ENCODE data around the gene MAPKBP1. TPM values are rescaled to one million over a fixed set of nuclear protein-coding genes. Genes with fewer than 3 reads are reported as not detected.
A peak's percentile ranks its signal among the peaks of the same experiment; 100 is the strongest.
"Not testable (repeated sequence)": the region's sequence is repeated elsewhere in the genome, so short reads cannot be mapped to it uniquely, and the experiment has no call there.

MAPKBP1 gene
- total RNA-seq, 2 donors from 2014 or later, result 12.5 to 31.6 TPM

- Histone ChIP-seq H3K27ac (peak overlapping the region in 3 of 4 donors; percentile 2 to 86 (median 79)), H3K4me3 (peak overlapping the region in 1 of 2 donors; percentile 12), H3K27me3 (no peaks in the 10 kb centered on the region), H3K9me3 (no peaks in the 10 kb centered on the region), H3K36me3 (replicated peaks in 1 of 2; ENCODE audit: insufficient read depth in 1 of 2, low read depth in 2 of 2) (no peaks in the 10 kb centered on the region), H3K4me1 (peaks cover 28% of the 10 kb centered on the region)
- WGBS, 2 donors, result 4 to 10% methylated on average over 20 to 37 of the region's 37 CpGs
- DNase-seq (peak in 3 of 4 donors; percentile 12 to 38 (median 34)), ATAC-seq (peak; percentile 3)
- intact Hi-C loops (cut with DNase I), result no loop called here
- TF ChIP-seq POLR2A (IDR thresholded peaks at IDR 0.05) (no peak), CTCF (IDR thresholded peaks at IDR 0.05) (no peak)
Measured at GRCh38 chr15:41827290-41827879, 53.1 kb downstream of the MAPKBP1 start.

- peak within 1 kb of the TSS; percentile 62 to 86 (median 78) for H3K27ac ChIP-seq
- H3K36me3 ChIP-seq (replicated peaks in 1 of 2; ENCODE audit: insufficient read depth in 1 of 2, low read depth in 2 of 2), result no peaks in the 10 kb centered on the region
- 0 to 1% methylated on average over 17 to 59 of the region's 66 CpGs for WGBS, 2 donors
- ATAC-seq (peak; percentile 96), DNase-seq (peak; percentile 93 to 96 (median 96))
- no peaks in the 10 kb centered on the region for H3K9me3 ChIP-seq
- intact Hi-C loops (cut with DNase I), result no loop called here
- TF ChIP-seq CTCF (IDR thresholded peaks at IDR 0.05) (no peak), POLR2A (IDR thresholded peaks at IDR 0.05) (peak; percentile 80 to 91 (median 91))
- no peaks in the 10 kb centered on the region for H3K27me3 ChIP-seq
- peaks cover 28% of the 10 kb centered on the region for H3K4me1 ChIP-seq
- H3K4me3 ChIP-seq, result peak within 1 kb of the TSS; percentile 29 to 65
Measured at GRCh38 chr15:41827880-41828806, 53.9 kb downstream of the MAPKBP1 start, which contains the start of gene JMJD7. JMJD7 (plus strand) TSS chr15:41828092; CDS start chr15:41828125, 33 bp downstream.

- ATAC-seq (no peak), DNase-seq (no peak)
- no peaks in the 10 kb centered on the region for H3K36me3 ChIP-seq (replicated peaks in 1 of 2; ENCODE audit: insufficient read depth in 1 of 2, low read depth in 2 of 2)
- TF ChIP-seq CTCF (IDR thresholded peaks at IDR 0.05), result no peak
- TF ChIP-seq POLR2A (IDR thresholded peaks at IDR 0.05), result no peak
- H3K4me3 ChIP-seq, result peak overlapping the region; percentile 29 to 65
- peaks cover 28% of the 10 kb centered on the region for H3K4me1 ChIP-seq
- 6 to 11% methylated on average over 6 of the region's 6 CpGs for WGBS, 2 donors
- H3K27ac ChIP-seq, result peak overlapping the region in 1 of 4 donors; percentile 86
- no peaks in the 10 kb centered on the region for H3K9me3 ChIP-seq
- intact Hi-C loops (cut with DNase I), result no loop called here
- no peaks in the 10 kb centered on the region for H3K27me3 ChIP-seq
Measured at GRCh38 chr15:41828807-41829141, 54.5 kb downstream of the MAPKBP1 start.

- TF ChIP-seq CTCF (IDR thresholded peaks at IDR 0.05) (no peak), POLR2A (IDR thresholded peaks at IDR 0.05) (no peak)
- Histone ChIP-seq H3K36me3 (replicated peaks in 1 of 2; ENCODE audit: insufficient read depth in 1 of 2, low read depth in 2 of 2) (no peaks in the 10 kb centered on the region), H3K9me3 (no peaks in the 10 kb centered on the region), H3K27ac (no peak overlapping the region), H3K4me1 (peaks cover 28% of the 10 kb centered on the region), H3K4me3 (no peak overlapping the region), H3K27me3 (no peaks in the 10 kb centered on the region)
- peak in 1 of 4 donors; percentile 57 for DNase-seq
- 86 to 95% methylated on average over 9 to 10 of the region's 13 CpGs for WGBS, 2 donors
- no peak for ATAC-seq
- intact Hi-C loops (cut with DNase I), result no loop called here
Measured at GRCh38 chr15:41829959-41830646, 55.8 kb downstream of the MAPKBP1 start.

- H3K36me3 ChIP-seq (replicated peaks in 1 of 2; ENCODE audit: insufficient read depth in 1 of 2, low read depth in 2 of 2); H3K27me3 ChIP-seq; ATAC-seq; intact Hi-C loops (cut with DNase I); H3K4me3 ChIP-seq; H3K9me3 ChIP-seq; DNase-seq; H3K27ac ChIP-seq: not testable (repeated sequence)
- 71 to 95% methylated on average over 4 of the region's 4 CpGs for WGBS, 2 donors
- peaks cover 28% of the 10 kb centered on the region for H3K4me1 ChIP-seq
Measured at GRCh38 chr15:41831291-41831690, 57.0 kb downstream of the MAPKBP1 start.
